GM19468 (cell line): ENCODE measurements around the gene ARSI.

Source experiments
- ATAC-seq: cut with Tn5 transposase; IDR thresholded peaks from one replicate; pipeline ENCODE4 v1.9.1; 2021; ENCODE audit warnings: mild to moderate bottlenecking, moderate library complexity, moderate number of reproducible peaks; ENCODE audit not compliant: unreplicated experiment; ENCODE audit errors: extremely low read depth

The ARSI gene

DNA sequence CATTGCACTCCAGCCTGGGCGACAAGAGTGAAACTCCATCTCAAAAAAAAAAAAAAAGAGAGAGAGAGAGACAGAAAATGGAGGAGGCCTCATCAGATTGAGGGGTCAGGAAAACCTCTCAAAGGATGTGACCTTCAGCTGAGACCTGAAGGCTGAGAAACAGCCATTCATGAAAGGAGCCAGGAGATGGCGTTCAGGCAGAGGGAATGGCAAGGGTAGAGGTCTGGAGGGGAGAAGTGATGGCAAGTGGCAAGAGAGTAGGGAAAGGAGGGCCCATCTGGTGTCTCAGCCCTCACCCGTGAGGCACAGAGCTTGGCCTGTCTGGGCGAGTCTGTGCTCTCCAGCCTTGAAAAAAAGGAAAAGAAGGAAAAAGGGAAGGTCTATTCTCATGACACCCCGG, 30.2 kb downstream of the ARSI start:
- no peak for ATAC-seq

DNA sequence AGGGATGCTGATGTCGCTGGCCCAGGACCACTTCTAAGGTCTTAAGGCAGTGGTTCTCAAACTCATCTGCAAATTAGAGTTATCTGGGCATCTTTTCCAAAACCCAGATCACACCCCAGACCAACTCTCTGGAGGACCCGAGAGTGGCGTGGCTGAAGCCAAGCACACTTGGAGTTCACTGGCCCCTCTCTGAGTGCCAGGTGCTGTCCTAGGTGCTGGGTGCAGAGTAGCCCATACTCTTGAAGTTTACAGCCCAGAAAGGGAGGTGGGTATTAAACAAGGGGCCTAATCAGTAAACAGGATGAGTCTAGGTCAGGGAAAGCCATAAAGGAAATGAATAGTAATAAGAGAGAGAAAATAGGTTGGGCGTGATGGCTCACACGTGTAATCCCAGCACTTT, 30.8 kb downstream of the ARSI start:
- no peak for ATAC-seq

DNA sequence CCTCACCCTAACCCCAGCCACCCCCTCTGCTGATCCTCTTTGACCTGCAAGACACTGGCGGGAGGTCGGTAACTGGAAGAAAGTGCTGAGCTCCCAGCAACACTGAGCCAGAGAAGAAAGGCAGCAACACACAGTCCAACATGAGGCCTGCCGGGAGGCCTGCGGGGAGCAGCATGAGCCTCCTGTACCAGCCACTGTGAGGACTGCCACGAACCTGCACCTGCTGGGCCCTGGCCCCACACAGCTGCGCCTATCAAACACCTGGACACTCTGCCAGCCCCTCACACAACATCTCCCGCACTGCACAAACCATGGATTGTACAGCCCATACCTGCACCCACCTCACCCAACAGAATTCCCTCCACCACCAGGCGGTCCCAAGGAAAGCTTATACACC, 31.4 kb downstream of the ARSI start:
- no peak for ATAC-seq

DNA sequence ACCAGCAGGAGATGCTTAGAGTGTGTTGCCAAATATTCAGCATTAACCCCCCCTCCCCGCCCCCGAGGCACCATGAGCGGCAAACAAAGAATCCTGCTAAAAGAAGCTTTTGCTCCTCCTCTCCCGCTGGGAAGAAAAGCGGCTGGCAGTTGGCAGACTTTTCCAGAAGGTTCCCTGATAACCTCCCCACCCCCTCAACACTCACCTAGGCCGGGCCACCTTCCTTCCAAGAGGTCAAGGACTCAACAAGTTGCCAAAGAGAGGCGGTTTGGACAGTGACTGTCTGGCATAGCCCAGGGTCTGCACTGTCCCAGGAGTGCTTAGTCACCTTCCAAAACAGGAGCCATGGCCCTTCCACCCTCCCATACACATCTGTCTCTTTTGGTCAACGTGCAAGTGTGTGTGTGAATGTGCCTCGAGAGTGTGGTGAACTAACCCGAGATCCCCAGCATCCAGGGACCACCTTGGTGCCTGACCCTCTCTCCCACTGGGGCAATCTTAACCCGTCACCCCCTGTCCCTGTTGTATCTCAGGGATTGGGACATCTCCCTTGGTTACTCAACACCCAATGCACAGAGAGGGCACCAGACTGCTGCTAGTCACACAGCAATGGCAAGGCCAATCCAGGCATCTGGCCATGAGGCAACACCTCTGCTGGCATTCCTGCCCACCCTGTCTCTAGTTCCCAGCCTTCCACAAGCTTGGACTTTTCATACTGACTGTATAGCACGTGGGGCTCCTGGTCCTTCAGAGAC, 32.0 kb downstream of the ARSI start:
- ATAC-seq = no peak

DNA sequence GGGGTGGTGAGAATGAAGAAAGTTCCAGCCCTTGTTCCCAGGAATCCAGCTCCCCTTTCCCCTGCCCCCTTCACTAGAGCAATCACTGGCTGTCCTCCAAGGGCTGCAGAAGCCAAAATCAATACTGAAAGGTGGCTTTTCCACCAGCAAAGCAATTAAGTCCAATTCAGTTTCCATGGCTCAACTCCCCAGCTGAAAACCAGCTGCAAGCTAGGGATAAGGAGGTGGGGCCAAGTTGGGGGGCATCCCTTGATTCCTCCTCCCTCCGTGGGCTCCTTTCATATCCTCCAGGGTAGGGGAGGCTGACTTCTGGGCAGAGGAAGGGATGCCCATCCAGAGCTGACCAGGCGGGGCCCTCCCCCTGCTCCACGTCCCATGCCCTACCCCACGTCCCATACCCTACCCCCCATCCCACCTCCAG, 35.8 kb downstream of the ARSI start:
- no peak for ATAC-seq

DNA sequence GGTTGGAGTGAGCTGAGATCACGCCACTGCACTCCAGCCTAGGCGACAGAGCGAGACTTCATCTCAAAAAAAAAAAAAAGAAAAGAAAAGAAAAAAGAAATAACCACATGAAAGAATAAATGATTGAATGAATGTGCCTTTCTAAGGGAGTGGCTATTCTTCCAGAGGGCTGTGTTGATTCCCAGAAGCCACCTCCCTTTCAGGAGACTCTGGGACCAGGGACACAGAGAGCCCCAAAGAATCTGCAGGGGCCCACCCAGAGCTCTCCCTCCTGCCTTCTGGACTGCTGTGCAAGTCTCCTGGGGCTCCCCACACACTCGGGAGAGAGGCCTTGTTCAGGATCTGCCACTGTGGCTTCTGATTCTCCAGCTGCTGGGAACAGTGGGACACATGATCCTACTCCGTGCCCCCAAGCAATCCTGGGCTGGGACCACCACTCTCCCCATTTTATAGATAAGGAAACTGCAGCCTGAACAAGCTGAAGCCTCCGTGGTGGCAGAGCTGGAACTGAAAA, 36.8 kb downstream of the ARSI start:
- no peak for ATAC-seq

DNA sequence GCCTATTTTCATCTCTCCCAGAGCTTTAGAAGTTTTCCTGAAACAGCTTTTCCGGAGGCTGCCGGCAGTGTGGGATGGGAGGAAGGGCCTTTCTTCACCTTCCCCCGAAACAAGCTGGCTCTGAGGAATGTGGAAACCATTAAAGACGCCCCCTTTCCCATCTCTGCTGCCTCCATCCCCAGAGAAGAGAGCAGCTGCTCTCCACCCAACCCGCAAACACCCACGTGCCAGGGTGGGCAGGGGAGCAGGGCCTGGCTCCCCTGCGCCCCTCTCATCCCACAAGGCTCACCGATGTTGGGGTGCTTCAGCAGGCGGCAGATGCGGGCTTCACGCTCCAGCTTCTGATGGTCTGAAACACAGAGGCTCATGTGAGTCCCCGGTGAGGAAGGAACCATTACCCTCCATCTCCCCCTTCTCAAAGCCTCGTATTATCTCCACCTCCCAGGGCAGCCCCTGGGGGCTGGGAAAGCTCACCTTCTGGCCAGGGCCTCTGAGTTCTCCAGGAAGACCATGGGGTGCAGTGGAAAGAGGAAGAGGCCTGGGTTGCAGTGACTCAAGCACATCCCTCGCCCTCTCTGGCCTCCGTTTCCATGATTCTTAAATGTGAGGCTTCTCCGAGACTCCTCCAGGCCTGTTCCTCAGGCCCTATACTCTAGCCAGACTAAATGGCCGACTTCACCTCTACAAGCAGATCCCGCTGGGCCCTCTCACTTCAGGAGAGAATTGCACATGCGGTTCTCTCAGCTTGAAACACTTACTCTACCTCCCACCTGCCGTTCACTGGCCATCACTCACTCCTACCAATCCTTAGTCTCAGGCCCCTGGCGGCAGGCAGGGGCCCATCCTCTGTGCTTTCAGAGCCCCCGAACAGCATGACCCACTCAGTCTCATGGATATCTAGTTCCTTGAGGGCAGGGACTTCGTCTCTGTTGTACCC, 37.8 kb downstream of the ARSI start:
- ATAC-seq = no peak

DNA sequence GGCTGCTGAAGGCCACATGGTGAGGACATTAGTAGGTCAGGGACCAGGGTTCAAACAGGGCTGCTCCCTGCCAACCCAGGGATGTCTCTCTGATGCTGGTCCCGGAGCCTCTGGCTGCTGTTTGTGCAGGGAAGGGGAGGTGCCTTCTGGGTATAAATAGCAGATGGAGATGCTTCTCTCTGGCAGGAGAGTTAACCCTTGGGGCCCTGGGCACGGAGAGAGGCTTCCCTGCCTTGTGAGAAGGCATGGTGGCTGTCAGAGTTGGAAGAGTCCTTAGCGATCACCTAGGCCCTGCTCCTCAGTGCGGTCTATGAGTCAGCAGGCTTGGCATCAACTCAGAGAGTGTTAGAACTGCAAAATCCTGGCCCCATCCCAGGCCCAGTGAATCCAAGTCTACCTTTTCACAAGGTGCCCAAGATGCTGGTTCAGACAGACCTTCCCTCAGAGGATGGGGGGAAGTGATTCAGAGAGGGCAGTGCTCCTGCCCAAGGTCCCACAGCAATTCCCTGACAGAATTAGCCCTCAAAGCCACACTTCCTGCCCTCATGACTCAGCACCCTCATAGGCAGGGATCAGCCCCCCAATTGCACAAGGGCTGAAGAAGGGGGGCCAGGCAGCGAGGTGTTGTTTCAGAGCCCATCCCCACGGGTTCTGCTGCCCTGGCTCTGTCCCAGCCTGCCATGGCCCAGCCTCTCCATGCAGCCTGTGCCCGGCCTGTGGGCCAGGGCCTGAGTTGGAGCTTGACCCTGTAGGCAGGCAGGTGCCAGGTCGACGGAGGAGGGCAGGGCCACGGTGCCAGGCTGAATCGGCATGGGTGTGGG, 38.7 kb downstream of the ARSI start:
- no peak for ATAC-seq

DNA sequence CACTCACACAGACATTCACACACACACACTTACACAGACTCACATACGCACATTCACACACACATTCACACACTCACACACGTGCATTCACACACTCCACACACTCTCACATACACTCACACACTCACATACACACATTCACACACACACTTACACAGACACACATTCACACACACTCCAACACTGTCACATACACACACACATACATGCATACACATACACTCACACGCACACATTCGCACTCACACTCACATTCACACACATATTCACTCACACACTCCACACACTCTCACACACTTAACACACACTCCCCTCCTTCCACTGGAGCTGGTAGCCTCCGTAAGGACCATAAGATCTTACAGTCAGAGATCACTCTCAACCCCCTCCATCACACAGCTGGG, 39.3 kb downstream of the ARSI start:
- no peak for ATAC-seq

DNA sequence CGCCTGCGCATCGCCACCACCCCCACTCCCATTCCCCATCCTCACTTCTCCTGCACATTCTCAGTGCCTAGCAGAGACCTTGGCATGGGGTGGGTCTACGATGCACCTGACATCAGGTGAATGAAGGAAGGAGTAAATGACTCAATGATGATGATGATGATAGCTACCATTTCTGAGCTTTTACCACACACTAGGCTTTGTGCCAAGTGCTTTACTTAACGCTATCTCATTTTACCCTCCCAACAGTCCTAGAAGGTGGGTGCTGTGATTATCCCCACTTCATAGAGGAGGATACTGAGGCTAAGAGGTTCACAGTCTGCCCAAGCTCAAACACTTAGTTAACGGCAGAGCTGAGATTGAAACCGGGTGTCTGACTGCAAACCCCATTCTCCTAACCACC, 40.2 kb downstream of the ARSI start:
- no peak for ATAC-seq

DNA sequence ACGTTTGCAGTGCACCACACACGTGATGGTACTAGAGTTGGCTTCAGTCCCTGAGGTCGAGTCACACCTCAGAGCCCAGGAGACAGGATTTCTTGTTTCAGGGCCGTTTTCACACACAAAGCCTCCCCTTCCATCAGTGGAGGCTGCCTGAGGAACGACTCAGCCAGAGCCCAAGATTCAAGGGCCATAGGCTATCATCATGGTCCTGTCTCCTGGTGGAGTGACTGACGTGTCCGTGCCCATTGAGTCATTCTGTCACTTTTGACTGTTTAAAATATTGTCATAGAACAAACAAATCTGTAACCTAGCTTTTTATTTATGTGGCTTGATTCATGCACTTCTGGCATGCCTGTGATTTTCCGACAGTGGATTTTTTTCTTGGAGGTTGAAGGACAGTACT, 41.5 kb downstream of the ARSI start:
- no peak for ATAC-seq

DNA sequence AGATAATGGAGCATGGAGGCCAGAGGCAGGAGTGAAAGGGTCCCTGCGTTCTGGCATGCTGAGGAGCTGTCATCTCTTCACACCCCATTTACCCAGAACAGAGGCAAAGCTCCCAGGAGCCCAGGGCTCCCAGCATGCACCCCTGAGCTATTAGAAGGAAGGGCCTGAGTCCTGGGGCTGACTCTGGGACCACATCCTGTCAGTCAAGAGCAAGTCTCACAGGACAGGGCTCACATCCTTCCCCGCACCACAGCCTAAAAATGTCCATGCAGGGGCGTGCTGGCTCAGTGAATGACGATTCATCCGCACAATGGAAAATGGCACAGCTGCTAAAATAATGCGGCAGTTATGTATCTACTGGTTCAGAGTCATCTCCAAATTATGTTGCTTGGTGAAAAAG, 44.6 kb downstream of the ARSI start:
- no peak for ATAC-seq

DNA sequence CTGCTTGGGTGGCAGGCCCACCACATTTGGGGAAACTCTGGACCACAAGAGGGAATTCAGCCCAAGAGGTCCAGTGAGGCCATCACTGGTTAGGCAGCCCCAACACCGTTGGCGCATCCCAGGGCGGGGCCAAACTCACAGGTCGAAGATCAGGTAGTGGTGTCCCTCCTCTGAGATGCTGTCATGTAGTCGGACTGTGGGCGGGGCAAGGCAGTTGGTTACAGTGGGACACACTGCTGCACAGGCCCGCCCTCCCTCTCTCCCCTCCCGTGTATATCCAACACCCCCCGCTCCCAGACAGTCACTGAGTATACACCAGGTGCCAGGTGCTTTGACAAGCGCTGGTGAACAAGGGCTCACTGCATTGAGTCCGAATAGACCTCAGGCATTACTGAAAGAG, 45.3 kb downstream of the ARSI start:
- no peak for ATAC-seq

DNA sequence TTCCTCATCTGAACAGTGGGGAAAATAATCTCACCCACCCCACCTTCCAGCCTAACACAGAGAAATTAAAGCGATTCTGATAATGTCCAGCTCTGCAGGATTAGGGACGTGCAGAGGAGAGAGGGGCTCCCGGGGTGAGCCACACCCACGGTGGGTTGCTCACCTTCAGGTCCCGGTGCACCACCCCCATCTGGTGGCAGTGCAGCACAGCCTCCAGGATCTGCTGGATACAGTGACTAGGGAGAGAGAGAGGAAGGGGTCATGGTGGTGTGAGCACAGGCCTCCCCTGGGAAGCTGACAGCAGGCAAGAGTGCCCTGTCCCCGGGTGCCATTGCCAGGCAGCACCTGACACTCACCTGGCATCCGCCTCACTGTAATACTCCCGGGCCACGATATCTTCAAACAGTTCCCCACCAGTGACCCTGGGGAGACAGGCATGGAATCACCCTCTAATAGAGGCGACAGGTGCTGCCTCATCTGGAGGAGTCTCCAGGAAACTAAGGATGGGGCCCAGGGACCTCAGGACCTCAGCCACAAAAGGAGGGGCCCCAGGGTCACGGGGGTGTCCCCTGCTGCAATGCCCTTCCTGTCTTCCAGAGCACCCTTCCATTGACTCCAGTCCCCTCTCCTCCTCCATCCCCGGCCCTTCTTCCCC, 46.2 kb downstream of the ARSI start:
- ATAC-seq = no peak

DNA sequence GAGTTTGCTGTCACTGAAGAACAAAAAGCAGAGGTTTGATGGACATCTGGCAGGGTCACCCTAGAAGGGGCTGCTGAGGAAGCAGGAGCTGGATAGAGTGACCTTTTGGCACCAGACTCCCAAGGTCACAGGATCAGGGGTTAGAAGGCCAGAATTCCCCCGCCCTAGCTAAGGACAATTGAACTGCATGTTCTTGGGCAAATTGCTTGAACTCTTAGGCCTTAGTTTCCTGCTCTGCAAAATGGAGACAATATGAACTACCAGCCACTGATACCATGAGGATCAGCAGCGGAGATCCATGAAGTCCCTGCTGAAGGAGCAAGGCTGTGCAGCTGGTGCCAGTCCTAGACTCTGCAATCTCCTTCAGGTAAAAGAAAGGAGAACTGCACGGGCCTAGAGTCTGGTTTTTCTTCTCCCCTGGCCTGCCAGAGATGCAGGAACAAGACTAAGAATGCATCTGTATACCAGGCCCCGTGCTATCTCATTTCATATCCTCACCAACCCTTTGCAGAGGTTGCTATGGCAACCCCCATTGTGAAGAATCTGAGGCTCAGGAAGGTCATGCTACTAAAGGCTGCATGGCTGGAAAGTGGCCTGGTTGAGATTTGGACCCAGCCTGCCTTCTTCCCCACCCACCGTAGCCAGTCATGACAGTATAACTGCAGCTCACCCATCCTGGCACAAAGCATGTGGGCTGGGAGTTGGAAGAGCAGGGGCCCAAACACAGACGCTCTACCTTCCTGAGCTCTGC, 46.9 kb downstream of the ARSI start:
- ATAC-seq = no peak

DNA sequence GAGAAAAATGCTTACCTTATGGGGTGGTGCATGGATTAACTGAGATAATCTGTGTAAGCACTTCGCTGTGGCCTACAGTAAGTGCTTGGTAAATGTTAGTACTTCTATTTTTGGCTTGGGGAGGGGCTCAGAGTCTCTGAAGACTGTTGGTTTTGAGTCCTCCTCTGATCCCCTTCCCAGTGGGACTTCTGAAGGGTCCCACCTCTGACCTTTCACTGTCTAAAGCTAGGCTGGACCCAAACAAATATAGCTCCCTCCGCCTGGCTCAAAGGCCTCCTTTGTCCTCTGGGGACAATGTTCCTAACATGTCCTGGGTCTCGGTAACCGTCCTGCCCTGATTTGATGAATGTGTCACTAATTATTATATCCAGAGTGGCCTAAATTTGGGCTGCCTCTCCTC, 47.9 kb downstream of the ARSI start:
- ATAC-seq = no peak

DNA sequence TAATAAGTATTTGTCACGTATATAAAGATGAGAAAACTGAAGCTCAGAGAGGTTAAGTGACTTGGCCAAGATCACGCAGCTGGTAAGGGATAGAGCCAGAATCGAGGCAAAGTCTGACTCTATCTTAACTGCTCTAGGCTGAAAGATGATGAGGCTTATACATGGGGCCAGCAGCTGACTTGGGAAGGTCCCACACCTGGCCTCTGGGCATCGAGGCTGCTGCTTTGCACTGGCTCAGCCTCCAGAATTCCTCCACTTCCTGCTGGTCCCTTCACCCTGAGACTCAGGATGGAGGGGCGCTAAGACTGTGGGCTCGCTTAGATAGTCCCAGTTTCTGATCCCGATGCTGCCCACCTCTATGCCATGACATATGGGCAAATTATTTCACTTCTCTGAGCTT, 48.3 kb downstream of the ARSI start:
- no peak for ATAC-seq

DNA sequence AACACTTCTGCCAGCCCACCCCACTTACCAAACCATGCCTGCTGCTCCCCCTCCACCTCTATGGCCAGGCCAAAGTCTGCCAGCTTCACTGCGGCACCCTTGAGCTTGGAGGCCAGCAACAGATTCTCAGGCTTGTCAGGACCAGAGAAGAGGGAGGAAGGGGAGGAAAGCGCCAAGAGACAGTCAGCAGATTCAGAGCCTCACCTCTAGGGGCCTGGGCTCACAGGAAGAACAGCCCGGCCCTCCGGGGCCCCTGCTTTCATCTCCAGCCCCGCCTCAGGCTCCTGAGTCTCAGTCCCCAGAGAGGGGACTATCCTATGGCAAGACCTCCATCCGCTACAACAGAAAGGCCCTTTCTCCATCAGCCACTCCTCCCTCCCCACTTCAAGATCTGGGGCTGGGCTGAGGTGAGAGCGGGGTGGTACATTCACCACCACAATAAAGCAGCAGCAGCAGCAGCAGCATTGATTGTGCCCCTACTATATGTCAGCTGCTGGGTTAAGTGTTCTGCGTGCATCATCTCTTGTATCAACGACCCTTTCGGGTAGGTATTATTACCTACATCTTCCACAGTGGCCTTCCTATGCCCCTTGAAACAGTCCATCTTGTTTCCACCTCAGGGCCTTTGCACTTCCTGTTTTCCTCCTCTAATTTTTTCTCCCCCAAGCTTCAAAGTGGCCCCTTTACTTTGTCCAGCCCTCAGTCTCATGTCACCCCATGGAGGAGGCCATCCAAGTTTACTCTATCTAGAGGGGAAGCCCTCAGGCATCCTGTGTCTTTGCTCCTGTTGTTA, 49.1 kb downstream of the ARSI start:
- no peak for ATAC-seq

DNA sequence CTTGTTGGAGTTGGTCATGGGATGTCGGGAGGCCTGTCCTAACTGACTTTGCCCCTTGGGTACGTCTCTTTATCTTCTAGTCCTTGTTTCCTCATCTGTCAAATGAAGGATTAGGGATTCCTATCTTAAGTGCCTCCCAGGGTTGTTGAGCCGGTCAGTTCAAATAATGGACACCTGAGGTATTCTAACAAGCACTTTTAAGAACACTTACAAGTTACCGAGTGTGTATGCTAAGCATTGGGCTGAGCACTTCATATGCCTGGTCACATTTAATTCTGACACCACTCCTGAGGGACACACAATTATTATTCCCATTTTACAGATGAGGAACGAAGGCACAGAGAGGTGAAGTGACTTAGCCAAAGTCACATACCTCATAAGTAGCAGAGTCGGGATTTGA, 50.2 kb downstream of the ARSI start:
- ATAC-seq = no peak
